ENCODE measurements around the gene RHBDD2. TPM values are rescaled to one million over a fixed set of nuclear protein-coding genes. Genes with fewer than 3 reads are reported as not detected.

RHBDD2 gene
- total and polyA plus RNA-seq, 9 of the 15 experiments (the other 6 are each of a cell fraction or from before 2014, with no cell fraction given) = 3.3 to 36.7 (median 17.9) TPM

- TF ChIP-seq TCF3 (CRISPR knock-in tag; IDR thresholded peaks at IDR 0.05) = 0 out of 2 replicates have a peak, but pooled peaks have one; percentile 12
- peak; percentile 61; the same call in 1 of the 2 replicates for TF ChIP-seq ATF3 (IDR thresholded peaks at IDR 0.05)
- TF ChIP-seq ATF3 (CRISPR knock-in tag; conservative IDR thresholded peaks at IDR 0.05) = no peak
- no peak for TF ChIP-seq NCOR1 (IDR thresholded peaks at IDR 0.05)
- 0 out of 2 replicates have a peak, but pooled peaks have one; percentile 40 for TF ChIP-seq STAT6 (CRISPR knock-in tag; IDR thresholded peaks at IDR 0.05)
- TF ChIP-seq FOSL1 (tag; conservative IDR thresholded peaks at IDR 0.05) = peak; percentile 48
- TF ChIP-seq MAFG (tag; conservative IDR thresholded peaks at IDR 0.05) = peak; percentile 69
- peak; percentile 75 for TF ChIP-seq DPF2 (IDR thresholded peaks at IDR 0.05)
- TF ChIP-seq CBFA2T3 (IDR thresholded peaks at IDR 0.05) = peak; percentile 28; the same call in 1 of the 2 replicates
- TF ChIP-seq C11orf30 (IDR thresholded peaks at IDR 0.05; ENCODE audit: low read depth) = peak; percentile 82
- TF ChIP-seq JUND (IDR thresholded peaks at IDR 0.05; ENCODE audit: borderline replicate concordance, low read depth, low read length) = peak; percentile 54; the same call in 1 of the 2 replicates
- peak; percentile 62; the same call in 2 of the 3 replicates for TF ChIP-seq JUND (tag; IDR thresholded peaks at IDR 0.05; ENCODE audit: borderline replicate concordance, low read depth, low read length)
- TF ChIP-seq, protein P1, sequence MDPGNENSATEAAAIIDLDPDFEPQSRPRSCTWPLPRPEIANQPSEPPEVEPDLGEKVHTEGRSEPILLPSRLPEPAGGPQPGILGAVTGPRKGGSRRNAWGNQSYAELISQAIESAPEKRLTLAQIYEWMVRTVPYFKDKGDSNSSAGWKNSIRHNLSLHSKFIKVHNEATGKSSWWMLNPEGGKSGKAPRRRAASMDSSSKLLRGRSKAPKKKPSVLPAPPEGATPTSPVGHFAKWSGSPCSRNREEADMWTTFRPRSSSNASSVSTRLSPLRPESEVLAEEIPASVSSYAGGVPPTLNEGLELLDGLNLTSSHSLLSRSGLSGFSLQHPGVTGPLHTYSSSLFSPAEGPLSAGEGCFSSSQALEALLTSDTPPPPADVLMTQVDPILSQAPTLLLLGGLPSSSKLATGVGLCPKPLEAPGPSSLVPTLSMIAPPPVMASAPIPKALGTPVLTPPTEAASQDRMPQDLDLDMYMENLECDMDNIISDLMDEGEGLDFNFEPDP (CRISPR knock-in tag; IDR thresholded peaks at IDR 0.05) = no peak
- TF ChIP-seq ZNF57 (CRISPR knock-in tag; IDR thresholded peaks at IDR 0.05) = no peak
- TF ChIP-seq MAZ (CRISPR knock-in tag; conservative IDR thresholded peaks at IDR 0.05 in 1 of 2, IDR thresholded peaks at IDR 0.05 in 1 of 2) = no peak
- peak; percentile 26 for TF ChIP-seq SOX6 (IDR thresholded peaks at IDR 0.05)
- 0 out of 4 replicates have a peak, but pooled peaks of 1 of the 2 experiments have one; percentile 15 for TF ChIP-seq TBL1XR1 (IDR thresholded peaks at IDR 0.05; ENCODE audit: low read length in 2 of 2)
- TF ChIP-seq ATF7 (IDR thresholded peaks at IDR 0.05) = peak; percentile 31; the same call in 1 of the 2 replicates
- TF ChIP-seq, protein P2, sequence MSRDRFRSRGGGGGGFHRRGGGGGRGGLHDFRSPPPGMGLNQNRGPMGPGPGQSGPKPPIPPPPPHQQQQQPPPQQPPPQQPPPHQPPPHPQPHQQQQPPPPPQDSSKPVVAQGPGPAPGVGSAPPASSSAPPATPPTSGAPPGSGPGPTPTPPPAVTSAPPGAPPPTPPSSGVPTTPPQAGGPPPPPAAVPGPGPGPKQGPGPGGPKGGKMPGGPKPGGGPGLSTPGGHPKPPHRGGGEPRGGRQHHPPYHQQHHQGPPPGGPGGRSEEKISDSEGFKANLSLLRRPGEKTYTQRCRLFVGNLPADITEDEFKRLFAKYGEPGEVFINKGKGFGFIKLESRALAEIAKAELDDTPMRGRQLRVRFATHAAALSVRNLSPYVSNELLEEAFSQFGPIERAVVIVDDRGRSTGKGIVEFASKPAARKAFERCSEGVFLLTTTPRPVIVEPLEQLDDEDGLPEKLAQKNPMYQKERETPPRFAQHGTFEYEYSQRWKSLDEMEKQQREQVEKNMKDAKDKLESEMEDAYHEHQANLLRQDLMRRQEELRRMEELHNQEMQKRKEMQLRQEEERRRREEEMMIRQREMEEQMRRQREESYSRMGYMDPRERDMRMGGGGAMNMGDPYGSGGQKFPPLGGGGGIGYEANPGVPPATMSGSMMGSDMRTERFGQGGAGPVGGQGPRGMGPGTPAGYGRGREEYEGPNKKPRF (IDR thresholded peaks at IDR 0.05; ENCODE audit: low read depth, low read length) = no peak
- TF ChIP-seq MEIS2 (IDR thresholded peaks at IDR 0.05; ENCODE audit: partially characterized antibody) = peak; percentile 87
- peak; percentile 22; the same call in 1 of the 2 replicates for TF ChIP-seq CREB1 (IDR thresholded peaks at IDR 0.05)
- TF ChIP-seq CREB1 (CRISPR knock-in tag; IDR thresholded peaks at IDR 0.05) = peak; percentile 49; the same call in 1 of the 2 replicates
These were observed 41.8 kb downstream of the RHBDD2 start (continued) for GRCh38 chr7:75920431-75921161.

All from K562 (cell line).